CD4-positive, CD25-positive, alpha-beta regulatory T cell (primary cell): Measurements from ENCODE around the gene TMEM179. TPM values are rescaled to one million over a fixed set of nuclear protein-coding genes. Genes with fewer than 3 reads are reported as not detected.
A peak's percentile ranks its signal among the peaks of the same experiment; 100 is the strongest.
"Not testable (repeated sequence)": the region's sequence is repeated elsewhere in the genome, so short reads cannot be mapped to it uniquely, and the experiment has no call there.

ENCODE experiments used
- ATAC-seq, 2 donors: fragments of 150-1000 bp; cut with Tn5 transposase; one replicate each; pipeline ENCODE4 v1.10.0; 2021; ENCODE audit warnings: low read depth in 2 of 2, moderate number of reproducible peaks in 2 of 2, moderate library complexity in 1 of 2
- DNase-seq, 3 donors: peaks; one replicate each; pipeline versions ENCODE4 v3.0.0 to v3.0.0-alpha.2; 2012 to 2022; ENCODE audit warnings: mixed read lengths in 1 of 3
- H3K27ac ChIP-seq: one replicate; pipeline ENCODE4 v1.7.0; 2013; ENCODE audit warnings: mild to moderate bottlenecking, low read length; ENCODE audit not compliant: insufficient read depth, poor library complexity, severe bottlenecking
- H3K27me3 ChIP-seq: one replicate; pipeline ENCODE4 v1.7.0; 2013; ENCODE audit warnings: low read length; ENCODE audit not compliant: control insufficient read depth, insufficient read depth
- H3K36me3 ChIP-seq: one replicate; pipeline ENCODE4 v1.7.0; 2013; ENCODE audit warnings: mild to moderate bottlenecking, low read length, moderate library complexity; ENCODE audit not compliant: control insufficient read depth, insufficient read depth
- H3K4me1 ChIP-seq: 2 replicates; pipeline ENCODE4 v1.7.0; 2013; ENCODE audit warnings: mild to moderate bottlenecking, low read length; ENCODE audit not compliant: insufficient read depth, control insufficient read depth, poor library complexity, severe bottlenecking
- H3K4me3 ChIP-seq: one replicate; pipeline ENCODE4 v1.7.0; 2013; ENCODE audit warnings: low read depth, mild to moderate bottlenecking, low read length, moderate library complexity
- H3K9me3 ChIP-seq, 2 experiments: 1 replicate in 1 of 2; 2 replicates in 1 of 2; pipeline ENCODE4 v1.7.0; 2013; ENCODE audit warnings: low read length in 2 of 2, mild to moderate bottlenecking in 1 of 2, moderate library complexity in 1 of 2; ENCODE audit not compliant: control insufficient read depth in 2 of 2
- H3K27ac Mint-ChIP-seq, 3 donors: one replicate each; pipeline ENCODE4 v1.8.0; 2020 to 2022; ENCODE audit warnings: mild to moderate bottlenecking in 3 of 3, mixed read lengths in 3 of 3, moderate library complexity in 2 of 3
- H3K27me3 Mint-ChIP-seq: one replicate; pipeline ENCODE4 v1.8.0; 2022; ENCODE audit warnings: mild to moderate bottlenecking, mixed read lengths
- H3K36me3 Mint-ChIP-seq: one replicate; pipeline ENCODE4 v1.8.0; 2020; ENCODE audit warnings: mixed read lengths
- H3K4me1 Mint-ChIP-seq, 4 donors: one replicate each; pipeline ENCODE4 v1.8.0; 2020 to 2022; ENCODE audit warnings: mixed read lengths in 4 of 4, mild to moderate bottlenecking in 1 of 4
- H3K4me3 Mint-ChIP-seq, 4 donors: one replicate each; pipeline ENCODE4 v1.8.0; 2020 to 2022; ENCODE audit warnings: mild to moderate bottlenecking in 4 of 4, mixed read lengths in 4 of 4, moderate library complexity in 3 of 4
- H3K9me3 Mint-ChIP-seq, 7 donors: one replicate each; pipeline ENCODE4 v1.8.0; 2020 to 2022; ENCODE audit warnings: mixed read lengths in 7 of 7, mild to moderate bottlenecking in 3 of 7, moderate library complexity in 2 of 7
- polyA plus RNA-seq, 4 donors: library from polyadenylated mRNA; unstranded; fragments of 300-500 nt; fragmentation: Illumina TruSeq; gene quantifications; one replicate each; pipeline ENCODE4 v1.2.3, GENCODE V29; 2021
- total RNA-seq: library from RNA; stranded (reverse); gene quantifications from one replicate; pipeline ENCODE4 v1.2.3, GENCODE V29; 2022

The TMEM179 gene
- total and polyA plus RNA-seq, 5 donors from 2014 or later = not detected

DNA sequence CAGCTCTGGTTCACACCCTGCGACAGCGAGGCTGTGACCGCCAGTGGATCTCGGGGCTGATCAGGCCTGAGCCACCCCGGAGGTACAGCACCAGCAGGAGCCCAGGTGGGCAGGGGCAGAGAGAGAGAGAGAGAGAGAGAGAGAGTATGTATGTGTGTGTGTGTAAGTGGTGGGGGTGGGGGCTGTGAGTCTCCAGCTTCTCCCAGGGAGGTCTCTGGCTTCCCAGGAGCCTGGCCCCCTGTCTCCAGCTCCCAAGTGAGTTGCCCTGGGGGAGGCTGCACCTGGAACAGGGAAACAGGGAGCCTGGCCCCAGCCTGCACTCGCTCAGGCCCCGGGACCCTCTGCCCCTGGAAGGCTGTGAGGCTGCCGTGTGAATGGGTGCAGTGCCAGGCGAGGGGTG is 23.1 kb downstream of the TMEM179 start:
- no peak for DNase-seq
- H3K36me3 Mint-ChIP-seq = no peaks in the 10 kb centered on the region
- H3K4me1 Mint-ChIP-seq = no peaks in the 10 kb centered on the region
- Histone ChIP-seq H3K9me3 (no peaks in the 10 kb centered on the region), H3K36me3 (no peaks in the 10 kb centered on the region), H3K27me3 (no peaks in the 10 kb centered on the region), H3K27ac (no peak overlapping the region), H3K4me1 (no peaks in the 10 kb centered on the region), H3K4me3 (no peak overlapping the region)
- peaks cover 0 to 2% (median 0%) of the 10 kb centered on the region in 7 donors for H3K9me3 Mint-ChIP-seq
- H3K27ac Mint-ChIP-seq = no peak overlapping the region
- H3K4me3 Mint-ChIP-seq = no peak overlapping the region
- ATAC-seq = no peak
- peaks cover 5% of the 10 kb centered on the region for H3K27me3 Mint-ChIP-seq

DNA sequence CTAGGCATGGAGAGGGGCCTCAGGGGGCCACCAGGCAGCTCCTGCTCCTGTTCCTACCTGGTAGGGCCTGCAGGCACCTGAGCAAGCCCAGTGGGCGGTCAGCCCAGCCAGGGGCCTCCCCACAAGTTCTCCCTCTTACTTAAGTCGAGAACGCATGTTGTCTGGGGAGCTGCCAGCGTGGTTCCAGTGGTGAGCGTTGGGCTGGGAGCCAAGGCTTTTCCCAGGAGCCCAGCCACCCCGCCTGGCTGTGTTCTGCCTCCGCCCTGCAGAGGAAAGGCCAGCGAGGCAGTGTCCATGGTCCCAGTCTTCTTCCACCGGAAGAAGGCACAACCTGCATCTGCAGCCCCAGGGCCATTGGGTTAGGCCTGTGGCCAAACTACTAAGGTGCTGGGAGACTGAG is 23.6 kb downstream of the TMEM179 start:
- no peaks in the 10 kb centered on the region for H3K4me1 ChIP-seq
- H3K4me3 ChIP-seq = no peak overlapping the region
- H3K4me1 Mint-ChIP-seq = no peaks in the 10 kb centered on the region
- no peak for ATAC-seq
- no peak overlapping the region for H3K4me3 Mint-ChIP-seq
- H3K27me3 ChIP-seq = no peaks in the 10 kb centered on the region
- peaks cover 0 to 2% (median 0%) of the 10 kb centered on the region in 7 donors for H3K9me3 Mint-ChIP-seq
- no peaks in the 10 kb centered on the region for H3K36me3 Mint-ChIP-seq
- no peak overlapping the region for H3K27ac Mint-ChIP-seq
- no peaks in the 10 kb centered on the region for H3K36me3 ChIP-seq
- H3K27me3 Mint-ChIP-seq = no peaks in the 10 kb centered on the region
- H3K27ac ChIP-seq = no peak overlapping the region
- no peak for DNase-seq
- H3K9me3 ChIP-seq = no peaks in the 10 kb centered on the region

DNA sequence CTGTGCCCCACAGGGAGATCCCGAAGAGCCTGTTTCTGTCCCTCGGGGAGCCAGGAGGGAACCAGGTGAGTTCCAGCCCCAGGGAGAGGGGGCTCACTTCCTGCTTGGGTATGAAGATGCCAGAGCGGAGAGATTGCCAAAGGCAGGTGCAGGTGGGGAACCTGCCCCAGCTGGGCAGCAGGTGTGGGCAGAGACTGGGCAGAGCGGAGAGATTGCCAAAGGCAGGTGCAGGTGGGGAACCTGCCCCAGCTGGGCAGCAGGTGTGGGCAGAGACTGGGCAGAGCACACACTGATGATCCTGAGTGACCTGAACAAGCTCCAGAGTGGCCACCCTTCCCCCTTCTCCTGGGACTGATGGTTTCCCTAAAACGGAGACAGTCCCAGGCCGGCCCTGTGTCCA is 24.6 kb downstream of the TMEM179 start:
- H3K27ac ChIP-seq, H3K4me1 Mint-ChIP-seq, H3K9me3 Mint-ChIP-seq, H3K36me3 Mint-ChIP-seq, H3K27ac Mint-ChIP-seq, H3K36me3 ChIP-seq, H3K4me3 Mint-ChIP-seq, H3K4me1 ChIP-seq, ATAC-seq, H3K27me3 ChIP-seq, H3K9me3 ChIP-seq, H3K4me3 ChIP-seq, DNase-seq, H3K27me3 Mint-ChIP-seq: not testable (repeated sequence)

DNA sequence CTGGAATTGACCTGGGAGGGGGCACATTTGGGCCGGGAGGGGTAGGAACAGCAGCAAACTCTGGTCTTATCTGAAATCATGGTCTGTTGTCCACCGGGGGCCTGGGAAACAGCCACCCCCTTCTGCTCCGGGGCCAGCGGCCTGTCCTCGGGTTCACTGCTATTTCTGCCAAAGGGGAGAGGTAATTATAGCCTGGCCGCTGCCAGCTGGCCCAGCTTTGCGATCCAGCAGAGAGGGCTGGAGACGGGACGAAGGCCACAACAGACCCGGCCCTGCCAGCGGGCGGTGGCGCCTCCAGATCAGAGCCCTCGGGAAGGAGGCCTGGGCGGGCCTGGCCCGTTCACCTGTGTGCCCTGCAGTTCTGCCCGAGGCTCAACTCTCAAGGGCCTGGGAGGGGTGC is 25.1 kb downstream of the TMEM179 start, which contains the start of gene C14orf180:
Gene C14orf180, plus strand, starts transcription at position 258 of the 400 bp plus-strand sequence. CDS start 6,667 bp downstream, outside the sequence.
- Histone ChIP-seq H3K27me3 (no peaks in the 10 kb centered on the region), H3K4me1 (no peaks in the 10 kb centered on the region), H3K9me3 (no peaks in the 10 kb centered on the region), H3K36me3 (no peaks in the 10 kb centered on the region), H3K27ac (no peak within 1 kb of the TSS), H3K4me3 (no peak within 1 kb of the TSS)
- DNase-seq (no peak), ATAC-seq (no peak)
- Mint-ChIP-seq H3K4me3 (no peak within 1 kb of the TSS), H3K27me3 (no peaks in the 10 kb centered on the region), H3K9me3 (no peaks in the 10 kb centered on the region), H3K36me3 (no peaks in the 10 kb centered on the region), H3K27ac (peak within 1 kb of the TSS in 1 of 3 donors; percentile 32), H3K4me1 (no peaks in the 10 kb centered on the region)

DNA sequence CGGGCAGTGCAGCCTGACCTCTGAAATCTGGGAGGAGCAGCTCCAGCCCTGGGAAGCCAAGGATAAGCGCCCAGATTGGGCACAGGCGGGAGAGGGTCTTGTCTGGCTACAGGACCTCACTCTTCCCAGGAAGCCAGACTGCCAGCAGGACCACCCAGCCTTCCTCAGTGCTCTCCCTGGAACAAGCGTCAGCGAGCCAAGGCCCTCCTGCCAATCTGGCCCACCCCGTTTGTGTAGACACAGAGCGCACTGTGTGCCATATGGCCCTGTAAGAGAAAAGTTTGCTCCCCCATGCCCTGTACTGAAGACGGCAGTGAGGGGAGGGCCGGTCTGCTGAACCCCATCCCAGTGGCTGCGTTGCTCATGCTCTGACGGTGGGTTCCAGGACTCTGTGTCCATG is 26.3 kb downstream of the TMEM179 start:
- Mint-ChIP-seq H3K9me3 (no peaks in the 10 kb centered on the region), H3K4me3 (no peak overlapping the region), H3K36me3 (no peaks in the 10 kb centered on the region), H3K27ac (no peak overlapping the region), H3K4me1 (no peaks in the 10 kb centered on the region), H3K27me3 (no peaks in the 10 kb centered on the region)
- Histone ChIP-seq H3K9me3 (no peaks in the 10 kb centered on the region), H3K4me3 (no peak overlapping the region), H3K27ac (no peak overlapping the region), H3K36me3 (no peaks in the 10 kb centered on the region), H3K27me3 (no peaks in the 10 kb centered on the region), H3K4me1 (no peaks in the 10 kb centered on the region)
- ATAC-seq (no peak), DNase-seq (no peak)

DNA sequence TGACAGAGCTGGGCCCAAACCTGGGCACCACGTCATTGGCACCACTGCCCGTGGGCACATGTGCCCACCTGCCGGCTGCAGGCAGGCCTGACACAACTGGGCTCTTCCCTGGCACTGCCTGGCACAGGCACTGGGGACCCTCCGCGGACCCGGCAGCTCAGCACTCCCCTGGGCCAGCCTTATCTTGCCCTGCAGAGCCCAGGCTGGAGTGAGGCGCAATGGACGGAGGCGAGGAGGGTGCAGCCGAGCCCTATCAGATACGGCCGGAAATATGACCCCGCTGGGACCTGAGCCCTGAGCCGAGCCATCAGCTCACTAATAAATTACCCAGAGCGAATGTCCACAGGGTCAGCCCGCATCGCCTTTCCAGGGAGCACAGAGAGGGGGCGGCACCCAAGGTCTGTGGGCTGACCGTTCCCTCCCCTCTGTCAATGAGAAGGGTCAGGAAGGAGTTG is 26.7 kb downstream of the TMEM179 start:
- no peaks in the 10 kb centered on the region for H3K27me3 ChIP-seq
- H3K27ac ChIP-seq = no peak overlapping the region
- H3K36me3 ChIP-seq = no peaks in the 10 kb centered on the region
- Mint-ChIP-seq H3K36me3 (no peaks in the 10 kb centered on the region), H3K27ac (no peak overlapping the region), H3K27me3 (no peaks in the 10 kb centered on the region), H3K9me3 (no peaks in the 10 kb centered on the region), H3K4me3 (no peak overlapping the region), H3K4me1 (no peaks in the 10 kb centered on the region)
- no peak overlapping the region for H3K4me3 ChIP-seq
- ATAC-seq (no peak), DNase-seq (no peak)
- H3K9me3 ChIP-seq = no peaks in the 10 kb centered on the region
- no peaks in the 10 kb centered on the region for H3K4me1 ChIP-seq

DNA sequence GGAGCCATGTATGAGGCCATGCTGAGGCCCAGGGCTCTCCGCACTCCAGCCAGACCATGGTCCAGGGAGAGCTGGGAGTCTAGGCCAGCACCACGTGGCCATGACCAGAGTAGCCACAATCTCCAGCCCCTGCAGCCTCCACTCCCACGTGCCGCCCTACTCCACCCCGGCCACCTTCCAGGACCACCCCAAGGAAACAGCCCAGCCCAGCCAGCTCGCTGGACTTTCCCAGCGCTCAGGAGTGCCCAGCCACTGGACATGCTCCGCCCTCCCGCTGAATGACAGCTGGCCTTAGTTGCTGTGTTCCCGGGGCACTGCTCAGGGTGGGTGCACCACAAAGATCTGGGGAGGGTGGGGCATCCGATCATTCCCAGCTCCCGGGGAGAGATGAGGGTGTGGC is 27.1 kb downstream of the TMEM179 start:
- Mint-ChIP-seq H3K27me3 (no peaks in the 10 kb centered on the region), H3K27ac (no peak overlapping the region), H3K4me1 (no peaks in the 10 kb centered on the region), H3K4me3 (no peak overlapping the region), H3K9me3 (no peaks in the 10 kb centered on the region), H3K36me3 (no peaks in the 10 kb centered on the region)
- H3K4me3 ChIP-seq = no peak overlapping the region
- ATAC-seq (no peak), DNase-seq (no peak)
- no peaks in the 10 kb centered on the region for H3K27me3 ChIP-seq
- no peaks in the 10 kb centered on the region for H3K9me3 ChIP-seq
- no peaks in the 10 kb centered on the region for H3K4me1 ChIP-seq
- no peaks in the 10 kb centered on the region for H3K36me3 ChIP-seq
- H3K27ac ChIP-seq = no peak overlapping the region

DNA sequence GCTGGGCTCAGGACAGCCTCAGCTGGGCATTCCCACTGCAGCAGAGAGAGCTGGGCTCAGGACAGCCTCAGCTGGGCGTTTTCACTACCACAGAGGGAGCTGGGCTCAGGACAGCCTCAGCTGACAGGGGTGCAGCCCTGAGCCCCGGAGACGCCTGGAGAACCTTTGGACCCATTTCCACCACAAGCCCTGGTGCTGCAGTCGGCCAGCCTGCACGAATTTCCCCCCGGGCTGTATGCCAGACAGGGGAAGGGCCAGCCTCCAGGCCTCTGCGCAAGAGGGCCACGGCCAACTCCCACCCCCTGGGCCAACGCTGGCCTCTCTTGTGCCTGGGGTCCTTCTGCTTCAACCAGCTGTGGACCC is 27.6 kb downstream of the TMEM179 start:
- H3K27ac Mint-ChIP-seq = no peak overlapping the region
- no peaks in the 10 kb centered on the region for H3K4me1 ChIP-seq
- H3K36me3 ChIP-seq = no peaks in the 10 kb centered on the region
- DNase-seq (no peak), ATAC-seq (no peak)
- no peak overlapping the region for H3K27ac ChIP-seq
- no peaks in the 10 kb centered on the region for H3K4me1 Mint-ChIP-seq
- no peaks in the 10 kb centered on the region for H3K27me3 ChIP-seq
- no peaks in the 10 kb centered on the region for H3K9me3 Mint-ChIP-seq
- H3K27me3 Mint-ChIP-seq = no peaks in the 10 kb centered on the region
- H3K4me3 Mint-ChIP-seq = no peak overlapping the region
- H3K4me3 ChIP-seq = no peak overlapping the region
- no peaks in the 10 kb centered on the region for H3K9me3 ChIP-seq
- no peaks in the 10 kb centered on the region for H3K36me3 Mint-ChIP-seq
